Stimulated activated CD8-positive, alpha-beta memory T cell treated with anti-CD3 and anti-CD28 coated beads, Interleukin-7, amount 100 ng/mL, for 4 hours (primary cell): ENCODE data around the gene FBXO34.

Experiments
- DNase-seq, 2 donors: peaks; one replicate each; pipeline ENCODE4 v3.0.0-alpha.2; 2020; ENCODE audit warnings: low read depth in 2 of 2

Gene FBXO34

DNA sequence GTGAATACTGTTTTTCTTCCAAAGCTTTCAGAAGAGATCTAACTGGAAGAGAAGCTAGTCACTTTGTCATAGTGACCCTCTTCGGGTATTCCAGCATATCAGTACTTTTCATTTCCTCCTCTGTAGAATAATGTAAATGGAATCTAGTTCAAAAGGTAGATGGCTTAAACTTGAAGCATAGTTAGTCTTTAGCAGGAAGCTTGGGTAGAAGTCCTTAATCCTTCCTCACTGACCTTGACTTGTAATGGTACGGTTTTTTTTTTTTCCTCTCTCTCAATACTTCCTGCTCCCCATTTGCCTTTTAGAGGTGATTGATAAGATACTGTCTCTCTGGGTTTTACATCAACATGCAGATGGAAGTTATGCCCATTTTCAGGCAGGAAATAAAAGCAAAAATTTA lies 1.7 kb downstream of the FBXO34 start:
- no peak for DNase-seq

DNA sequence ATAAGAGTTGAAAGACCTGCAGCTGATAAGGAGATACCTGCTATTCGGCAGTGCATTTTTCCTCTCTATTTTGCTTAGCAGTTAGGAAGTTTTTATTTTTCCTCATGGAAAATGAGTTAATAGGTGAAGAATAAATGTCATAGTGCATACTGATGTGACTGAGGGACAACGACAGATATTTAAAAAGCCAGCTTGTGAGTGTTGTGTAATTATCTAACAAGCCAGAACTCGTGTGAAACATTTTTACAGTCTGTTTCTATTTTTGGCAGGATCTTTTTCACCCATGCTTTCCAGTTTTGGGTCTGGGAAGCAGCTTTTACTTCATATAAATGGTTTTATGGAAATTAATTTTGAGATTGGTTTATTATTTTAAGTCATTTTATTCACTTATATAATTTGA lies 2.9 kb downstream of the FBXO34 start:
- no peak for DNase-seq

DNA sequence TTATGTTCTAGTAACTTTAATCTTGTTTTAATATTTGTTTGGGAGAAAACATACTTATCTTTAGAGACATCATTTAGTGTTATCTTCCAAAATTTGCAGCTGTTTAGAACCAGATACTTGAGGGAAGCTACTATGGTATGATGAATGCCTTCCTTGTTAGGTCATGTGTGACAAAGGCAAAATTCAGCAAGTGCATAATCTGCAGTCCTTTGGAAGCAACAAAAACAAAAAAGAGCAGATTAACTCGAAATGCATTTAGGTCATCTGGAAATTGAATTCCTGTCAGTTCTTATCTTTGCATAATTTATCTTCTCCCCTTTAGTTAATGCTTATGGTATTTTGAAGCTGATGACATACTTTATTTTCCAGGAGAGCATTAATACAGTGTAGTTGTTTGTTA lies 3.5 kb downstream of the FBXO34 start:
- DNase-seq, result no peak

DNA sequence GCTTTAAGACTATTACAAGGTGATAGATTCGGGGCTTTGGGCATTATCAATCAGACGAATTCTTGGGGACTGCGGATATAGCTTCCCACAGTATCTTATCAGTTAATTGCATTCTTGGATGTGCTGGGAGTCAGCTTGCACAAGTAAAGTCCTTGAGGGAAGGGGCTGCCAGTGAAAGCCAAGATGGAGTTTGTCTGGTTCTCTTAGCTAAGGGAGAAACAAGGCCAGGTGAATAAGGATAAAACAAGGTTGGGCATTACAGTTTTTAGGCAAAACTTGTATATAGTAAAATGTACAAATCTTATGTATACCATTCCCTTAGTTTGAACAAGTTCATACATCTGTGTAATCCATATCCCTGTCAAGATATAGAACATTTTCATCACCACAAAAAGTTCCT lies 5.5 kb downstream of the FBXO34 start:
- DNase-seq, result no peak

DNA sequence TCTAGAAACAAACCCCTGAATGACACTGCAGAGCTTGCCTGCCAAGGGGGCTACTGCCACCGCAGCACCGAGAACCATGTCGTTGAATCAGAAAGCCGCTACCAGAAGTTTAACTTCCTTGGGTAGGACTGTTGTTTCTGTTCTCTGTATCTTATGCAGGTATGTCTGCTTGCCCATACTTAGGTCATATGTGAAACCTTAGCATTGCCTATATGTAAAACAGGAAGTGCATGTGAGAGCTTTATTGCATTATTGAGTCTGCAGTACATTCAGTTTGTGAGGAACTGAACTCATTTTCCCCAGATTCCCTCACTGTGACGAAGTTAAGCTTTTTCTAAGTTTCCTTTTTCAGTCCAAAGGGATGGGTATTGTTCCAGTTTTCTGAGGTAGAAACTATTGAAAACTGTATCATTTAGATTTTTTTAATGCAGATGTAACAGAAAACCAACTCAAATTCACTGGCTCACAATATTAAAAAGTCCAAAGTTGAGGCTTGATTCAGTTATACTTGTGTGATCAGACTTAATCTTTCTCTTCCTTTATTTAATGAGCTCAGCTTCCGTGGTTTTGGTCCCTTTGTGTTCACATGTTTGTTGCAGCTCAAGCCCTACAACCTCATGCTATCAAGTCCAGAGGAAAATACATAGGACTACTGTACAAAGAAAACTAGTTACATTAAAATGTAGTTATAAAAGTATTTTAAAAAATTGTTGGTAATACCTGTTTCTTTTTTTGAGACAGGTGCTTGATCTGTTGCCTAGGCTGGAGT lies 6.9 kb downstream of the FBXO34 start:
- DNase-seq, result no peak

DNA sequence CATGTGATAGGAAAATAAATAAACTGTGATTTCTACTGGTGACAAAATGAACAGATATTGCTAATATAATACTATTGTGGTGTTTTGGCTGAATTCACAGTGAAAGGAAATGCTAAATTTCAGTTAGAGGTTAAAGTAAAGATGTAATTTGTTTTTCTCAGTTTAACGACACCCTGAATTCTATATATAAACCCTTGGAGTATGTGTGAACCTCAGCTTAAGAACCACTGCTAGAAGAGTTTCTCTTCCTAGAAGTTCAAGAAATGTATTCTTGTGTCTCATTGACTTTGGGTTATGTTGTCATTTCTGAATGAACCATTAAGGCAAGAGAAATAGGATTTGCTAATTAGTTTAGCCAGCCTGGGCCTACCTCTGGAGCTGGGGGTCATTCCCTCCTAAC lies 8.2 kb downstream of the FBXO34 start:
- no peak for DNase-seq

DNA sequence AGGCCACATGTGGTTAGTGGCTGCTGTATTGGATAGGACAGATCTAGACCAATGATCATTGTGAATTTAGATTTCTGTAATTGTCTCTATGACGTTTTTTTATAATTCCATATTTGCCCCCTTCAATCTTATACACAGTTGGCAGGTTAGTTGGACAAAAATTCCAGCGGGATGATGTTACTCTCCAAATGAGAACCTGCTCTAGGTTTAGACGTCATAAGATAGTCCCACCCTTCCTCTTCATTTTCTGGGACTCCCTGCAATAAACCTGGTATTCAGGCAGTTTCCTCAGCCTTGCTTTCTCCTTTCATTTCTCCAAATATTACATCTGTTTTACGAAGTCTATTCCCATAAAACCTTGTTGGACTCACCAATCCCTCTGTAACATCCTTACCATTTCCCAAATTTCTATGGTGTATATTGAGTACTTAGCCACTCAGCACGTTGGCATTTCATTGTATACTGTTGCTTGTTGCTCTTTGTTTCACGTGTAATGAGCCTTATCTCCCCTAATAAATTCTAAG lies 10.2 kb downstream of the FBXO34 start:
- no peak for DNase-seq

DNA sequence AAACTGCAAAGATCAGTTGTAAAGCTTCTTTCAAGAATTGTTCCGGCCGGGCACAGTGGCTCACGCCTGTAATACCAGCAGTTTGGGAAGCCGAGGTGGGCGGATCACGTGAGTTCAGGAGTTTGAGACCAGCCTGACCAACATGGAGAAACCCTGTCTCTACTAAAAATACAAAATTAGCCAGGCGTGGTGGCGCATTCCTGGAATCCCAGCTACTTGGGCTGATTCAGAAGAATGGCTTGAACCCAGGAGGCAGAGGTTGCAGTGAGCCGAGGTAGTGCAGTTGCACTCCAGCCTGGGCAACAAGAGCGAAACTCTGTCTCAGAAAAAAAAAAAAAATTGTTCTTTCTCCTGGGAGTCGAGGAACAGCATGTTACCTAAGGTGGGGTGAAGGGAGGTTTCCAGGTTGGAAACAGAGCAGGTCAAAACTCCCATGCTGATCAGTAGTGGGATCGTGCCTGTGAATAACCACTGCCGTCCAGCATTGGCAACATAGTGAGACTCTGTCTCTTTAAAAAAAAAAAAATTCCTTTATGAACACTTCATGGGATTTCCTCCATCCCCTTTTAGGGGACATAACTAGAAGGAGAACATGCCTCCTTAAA lies 13.9 kb downstream of the FBXO34 start:
- DNase-seq, result no peak

DNA sequence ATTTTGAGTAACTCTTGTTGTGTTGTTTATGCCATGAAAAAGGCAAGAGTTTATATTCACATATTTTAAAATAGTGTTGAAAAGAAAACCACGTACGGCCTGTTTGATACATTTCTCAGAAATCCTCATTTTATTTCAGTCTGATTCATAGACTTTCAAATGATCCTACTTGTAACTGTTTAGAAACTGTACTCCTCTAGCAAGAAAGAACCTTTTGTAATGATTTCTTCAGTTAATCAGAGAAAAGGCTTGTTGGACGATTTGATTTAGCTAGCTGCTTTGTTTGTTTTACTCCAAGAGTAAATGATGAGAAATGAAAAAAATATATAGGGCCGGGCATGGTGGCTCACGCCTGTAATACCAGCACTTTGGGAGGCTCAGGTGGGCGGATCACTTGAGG lies 17.2 kb downstream of the FBXO34 start:
- no peak for DNase-seq

DNA sequence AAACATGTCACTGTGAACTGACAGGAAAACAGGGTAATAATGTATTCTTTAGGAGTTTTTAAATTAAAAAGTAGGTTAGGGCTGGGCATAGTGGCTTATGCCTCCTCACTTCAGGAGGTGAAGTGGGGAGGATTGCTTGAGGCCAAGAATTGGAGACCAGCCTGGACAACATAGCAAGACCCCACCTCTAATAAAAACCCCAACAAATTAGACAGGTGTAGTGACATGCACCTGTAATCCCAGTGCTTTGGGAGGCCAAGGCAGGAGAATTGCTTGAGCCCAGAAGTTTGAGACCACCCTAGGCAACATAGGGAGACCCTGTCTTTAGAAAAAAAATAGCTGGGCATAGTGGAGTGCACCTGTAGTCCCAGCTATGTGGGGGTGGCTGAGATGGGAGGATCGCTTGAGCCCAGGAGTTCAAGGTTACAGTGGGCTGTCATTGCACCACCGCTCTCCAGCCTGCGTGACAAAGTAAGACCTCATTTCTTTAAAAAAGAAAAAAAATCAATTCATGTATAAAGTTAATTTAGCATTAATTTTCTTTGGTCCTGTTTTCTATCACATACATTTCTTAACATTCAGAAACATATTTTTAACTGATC lies 20.4 kb downstream of the FBXO34 start:
- DNase-seq, result no peak

DNA sequence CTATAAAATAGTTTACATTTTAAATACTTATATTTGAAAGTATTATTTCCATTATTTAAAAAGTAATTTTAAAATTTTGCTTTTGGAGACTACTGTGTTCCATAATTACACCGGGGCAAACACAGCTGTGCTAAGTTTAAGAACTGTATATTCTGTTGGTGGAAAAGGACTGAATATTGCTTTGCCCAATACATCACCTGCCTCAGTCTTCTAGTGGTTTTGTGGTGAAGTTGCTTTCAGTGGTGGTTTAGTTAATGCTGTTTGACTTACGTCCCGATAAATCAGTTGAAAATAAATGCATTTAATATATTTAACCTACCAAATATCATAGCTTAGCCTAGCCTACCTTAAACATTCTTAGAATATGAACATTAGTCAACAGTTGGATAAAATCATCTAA lies 23.4 kb downstream of the FBXO34 start:
- DNase-seq, result no peak

DNA sequence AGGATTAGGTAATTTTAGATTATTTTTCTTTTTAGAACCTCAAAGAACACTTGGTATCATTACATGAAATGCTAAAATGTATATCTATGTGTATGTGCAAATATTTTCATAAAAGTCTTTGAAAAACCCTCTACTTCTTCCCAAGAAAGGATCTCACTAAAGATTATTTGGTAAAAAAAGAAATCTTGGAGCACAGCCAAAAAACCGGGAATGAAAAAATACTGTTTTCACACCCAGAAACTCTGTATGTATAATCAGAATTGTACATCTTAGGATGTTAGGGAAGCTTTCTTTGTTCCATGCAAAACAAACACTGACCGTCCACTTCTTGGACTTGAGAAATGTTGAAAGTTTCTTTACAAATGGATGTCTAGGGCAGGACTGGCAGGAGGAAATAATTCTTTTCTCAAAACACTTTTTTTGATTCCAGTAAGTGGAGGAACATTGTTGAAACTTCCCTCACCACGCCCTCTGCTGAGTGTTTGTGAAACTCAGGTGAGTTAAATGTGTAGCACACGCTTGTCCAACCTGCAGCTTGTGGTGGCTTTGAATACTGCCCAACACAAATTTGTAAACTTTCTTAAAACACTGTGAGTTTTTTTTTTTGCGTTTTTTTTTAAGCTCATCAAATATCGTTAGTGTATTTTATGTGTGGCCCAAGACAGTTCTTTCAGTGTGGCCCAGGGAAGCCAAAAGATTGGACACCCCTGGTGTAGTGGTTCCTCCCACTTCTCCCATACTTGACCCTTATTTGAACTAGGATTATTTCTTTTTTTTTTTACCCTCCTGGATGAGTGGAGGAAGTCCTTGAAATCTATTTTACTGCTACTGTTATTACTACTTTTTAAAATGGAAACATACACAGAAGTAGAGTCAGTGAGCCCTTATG lies 26.6 kb downstream of the FBXO34 start:
- DNase-seq, result no peak

DNA sequence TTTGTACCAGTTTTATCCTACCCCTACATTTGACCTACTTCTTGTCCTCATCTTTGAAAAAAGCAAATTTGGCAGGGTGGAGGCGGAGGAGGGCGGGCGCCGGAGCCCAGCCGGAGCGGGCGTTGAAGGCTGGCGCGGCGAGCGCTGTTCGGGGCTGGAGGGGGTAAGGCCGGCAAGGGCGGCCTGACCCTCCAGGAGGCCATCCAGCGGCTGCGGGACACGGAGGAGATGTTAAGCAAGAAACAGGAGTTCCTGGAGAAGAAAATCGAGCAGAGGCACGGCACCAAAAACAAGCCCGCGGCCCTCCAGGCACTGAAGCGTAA lies 27.2 kb downstream of the FBXO34 start:
- no peak for DNase-seq

DNA sequence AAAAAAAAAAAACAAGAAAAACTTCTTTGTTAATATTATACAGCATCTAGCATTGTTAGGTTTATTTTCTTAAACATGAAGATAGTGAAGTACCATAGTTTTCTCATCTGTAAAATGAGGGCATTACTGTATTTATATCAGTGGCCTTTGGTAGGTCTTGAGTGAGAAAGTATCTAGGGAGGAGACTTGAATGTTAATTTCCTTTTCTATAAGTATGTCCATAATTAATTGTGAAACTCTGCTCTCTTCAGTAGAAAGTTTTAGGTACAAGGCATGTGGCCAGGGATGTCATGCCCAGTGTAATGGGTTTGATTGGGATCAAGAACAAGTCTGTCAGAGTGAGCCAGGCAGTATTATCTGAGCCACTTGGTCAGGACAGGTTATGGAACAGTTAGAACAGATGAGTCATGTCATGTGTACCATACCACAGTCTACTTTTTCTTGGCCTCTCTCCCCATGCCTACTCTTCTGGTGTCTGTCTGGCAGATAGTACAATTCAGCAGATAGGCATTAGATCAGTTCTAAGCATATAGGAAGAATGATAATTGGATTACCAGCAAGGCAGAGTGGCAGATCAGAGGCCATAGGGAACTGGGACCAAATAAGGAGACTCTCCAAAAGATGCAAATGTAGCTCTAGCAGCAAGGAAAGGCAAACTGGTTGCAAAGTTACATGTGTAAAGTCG lies 30.4 kb downstream of the FBXO34 start:
- DNase-seq, result no peak

DNA sequence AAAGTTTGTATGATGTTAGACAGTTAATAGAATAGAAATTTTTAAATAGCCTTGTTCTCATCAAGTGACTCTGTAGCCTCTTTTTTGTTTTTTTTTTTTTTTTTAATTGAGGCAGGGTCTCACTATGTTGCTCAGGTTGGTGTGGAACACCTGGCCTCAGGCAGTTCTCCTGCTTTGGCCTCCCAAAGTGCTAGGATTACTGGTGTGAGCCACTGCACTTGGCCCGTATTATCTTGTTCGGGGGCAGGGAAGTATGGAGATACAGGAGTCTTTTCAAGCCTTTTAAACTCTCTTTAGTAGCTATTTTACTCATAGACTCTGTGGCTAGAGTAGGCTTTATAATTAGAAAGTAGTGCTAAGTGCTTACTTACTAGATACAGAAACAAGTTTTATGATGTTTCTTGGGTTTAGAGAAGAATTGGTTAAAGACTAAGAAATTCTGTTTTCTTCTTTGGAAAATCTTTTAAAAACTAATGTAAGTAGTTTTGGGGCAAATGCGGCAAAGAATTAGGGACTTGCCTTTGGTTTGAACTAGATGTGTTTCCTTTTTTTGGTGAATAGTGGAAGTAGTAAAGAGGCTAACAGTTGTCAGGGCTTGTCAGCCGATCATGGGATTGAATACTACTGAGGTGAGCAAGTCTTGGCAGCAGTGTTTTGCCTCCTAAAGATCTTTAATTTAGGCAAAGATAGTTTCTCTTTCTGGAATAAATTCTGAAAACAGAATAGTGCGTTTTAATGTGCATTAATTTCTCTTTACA lies 31.3 kb downstream of the FBXO34 start:
- no peak for DNase-seq

DNA sequence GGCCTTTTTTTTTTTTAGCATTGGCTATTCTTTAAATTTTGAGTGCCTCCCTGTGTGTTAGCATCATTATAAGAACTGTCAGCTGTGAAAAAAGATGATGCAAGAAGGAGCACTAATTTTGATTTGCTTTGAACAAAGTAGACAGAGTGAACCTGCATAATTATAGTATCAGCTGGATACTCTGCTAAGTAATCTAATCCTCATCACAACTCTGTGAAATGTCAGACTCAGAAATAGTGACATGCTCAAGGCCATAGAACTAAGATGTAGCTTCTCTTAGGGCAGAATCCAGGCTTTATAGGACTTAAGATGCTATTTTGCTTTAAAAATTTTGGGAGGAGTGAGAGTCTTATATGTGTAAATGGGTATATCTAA lies 31.9 kb downstream of the FBXO34 start:
- DNase-seq, result no peak

DNA sequence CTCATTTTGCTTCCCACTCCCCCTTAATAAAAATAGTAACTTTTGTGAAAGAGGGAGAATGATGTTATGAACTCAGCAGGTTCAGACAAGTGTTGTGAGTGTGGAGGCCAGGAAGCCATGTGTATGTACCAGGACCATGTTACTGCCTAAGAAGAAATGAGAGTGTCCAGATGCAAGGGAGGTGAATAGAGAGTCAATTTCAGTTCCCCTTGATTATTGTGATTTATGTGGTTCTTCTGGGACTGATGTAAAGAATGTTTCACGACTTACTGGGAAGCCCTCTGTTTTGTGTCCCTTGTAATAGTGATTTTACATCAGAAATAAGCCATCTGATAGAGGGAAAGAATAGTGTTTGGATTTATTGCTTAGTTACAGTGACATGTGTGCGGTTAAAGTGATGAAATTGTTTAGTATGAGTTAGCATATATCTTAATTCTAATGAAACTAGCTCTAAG lies 32.5 kb downstream of the FBXO34 start:
- no peak for DNase-seq

DNA sequence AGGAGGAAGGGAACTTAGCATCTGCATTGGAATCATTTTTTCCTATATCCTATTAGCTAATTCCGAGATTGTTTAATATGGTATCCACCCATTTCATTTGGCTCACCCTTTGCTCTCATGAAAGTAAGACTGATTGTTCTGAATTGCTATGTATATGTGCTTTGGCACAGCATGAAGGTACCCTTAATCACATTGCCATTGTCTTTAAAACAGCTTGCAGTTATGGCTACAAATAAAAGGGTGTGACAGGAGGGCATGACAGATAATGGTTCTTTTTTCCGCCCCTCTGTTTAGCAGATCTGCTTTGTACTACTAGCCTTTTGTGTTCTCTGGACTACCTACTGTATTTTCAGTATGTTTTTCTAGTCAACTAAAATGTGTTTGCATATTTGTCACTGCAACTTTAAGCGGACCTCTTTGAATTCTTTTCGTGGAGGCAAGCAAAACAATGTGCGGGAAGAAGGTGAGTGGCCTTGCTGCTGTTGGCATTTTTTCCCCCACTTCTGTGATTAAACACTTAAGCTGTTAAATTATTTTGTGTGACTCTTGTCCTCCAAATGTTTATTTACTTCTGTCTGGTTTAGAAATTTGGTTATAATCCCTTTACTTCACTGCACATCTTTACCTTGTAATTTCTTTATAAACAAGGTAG lies 35.8 kb downstream of the FBXO34 start:
- no peak for DNase-seq

DNA sequence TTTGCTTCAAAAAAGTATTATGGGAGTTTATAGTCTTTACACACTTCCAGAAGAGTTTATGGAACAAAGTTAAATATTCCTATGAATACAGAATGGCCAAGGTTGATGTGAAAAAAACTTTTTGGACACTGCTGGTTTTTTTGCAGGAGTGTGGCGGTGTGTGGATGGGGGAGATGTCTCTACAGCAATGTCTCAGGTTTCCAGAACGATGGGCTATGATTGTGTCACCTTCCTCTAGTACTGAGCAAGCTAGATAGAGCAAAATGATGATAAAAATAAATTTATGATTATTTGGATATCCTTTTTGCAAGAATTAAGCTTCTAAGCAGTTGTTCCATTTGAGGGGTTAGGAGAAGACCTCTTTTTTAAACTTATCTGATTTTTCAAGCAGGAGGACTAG lies 37.9 kb downstream of the FBXO34 start:
- DNase-seq, result no peak

DNA sequence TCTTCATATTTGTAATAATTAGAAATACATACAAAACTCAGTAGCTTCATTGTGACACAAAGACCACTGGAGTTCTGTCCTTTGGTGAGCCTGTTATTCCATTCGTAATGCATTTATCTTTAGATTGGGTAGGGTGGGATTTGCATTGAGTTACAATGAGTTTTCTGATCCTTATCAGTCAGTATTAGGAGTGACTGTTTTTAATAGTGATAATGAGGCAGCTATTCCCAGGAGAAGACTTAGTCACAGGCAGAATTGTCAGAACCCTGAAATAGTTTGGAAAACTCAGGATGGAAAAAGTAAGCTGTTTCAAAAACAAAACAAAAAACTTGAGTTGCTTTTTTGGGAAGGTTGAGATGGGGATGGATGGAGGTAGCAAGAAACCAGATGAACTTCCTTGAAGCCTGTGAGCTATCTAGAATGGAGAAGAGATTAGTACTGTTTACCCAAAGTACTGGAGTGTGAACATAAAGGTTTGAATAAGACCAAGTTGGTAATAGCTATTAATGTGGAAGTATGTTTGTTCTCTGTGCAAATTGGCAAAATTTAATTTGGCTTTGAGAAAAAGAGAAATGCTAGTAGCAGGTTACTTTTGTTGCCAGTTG lies 38.6 kb downstream of the FBXO34 start:
- no peak for DNase-seq
